ENCODE results near the gene COL2A1.

Gene COL2A1

DNA sequence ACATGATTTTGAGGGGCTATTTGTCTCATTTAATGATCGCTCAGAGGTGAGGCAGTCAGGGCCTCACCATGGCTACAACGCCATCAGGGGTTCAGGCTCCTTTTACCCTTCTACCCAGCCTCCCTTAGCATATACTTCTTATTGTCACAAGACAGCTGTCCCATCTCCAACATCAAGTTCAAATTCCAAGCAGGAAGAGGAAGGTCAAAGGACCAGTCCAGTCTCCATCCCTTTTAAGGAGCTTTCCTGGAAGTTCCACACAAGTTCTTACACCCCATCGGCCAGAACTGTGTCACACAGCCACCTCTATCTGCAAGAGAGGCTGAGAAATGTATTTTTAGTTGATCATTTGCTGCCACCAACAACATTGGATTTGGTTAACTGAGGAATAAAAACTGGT is 49.2 kb downstream of the COL2A1 start:
- no peak for ATAC-seq
- TF ChIP-seq SNAI2 (CRISPR knock-in tag; IDR thresholded peaks at IDR 0.05) = no peak
- TF ChIP-seq POU6F1 (CRISPR knock-in tag; IDR thresholded peaks at IDR 0.05; ENCODE audit: borderline replicate concordance, low read depth) = no peak
- no peak for TF ChIP-seq ISL1 (CRISPR knock-in tag; IDR thresholded peaks at IDR 0.05)
- no peak for TF ChIP-seq OSR1 (CRISPR knock-in tag; IDR thresholded peaks at IDR 0.05)
- TF ChIP-seq TCF4 (CRISPR knock-in tag; IDR thresholded peaks at IDR 0.05; ENCODE audit: borderline replicate concordance) = no peak
- TF ChIP-seq ZFP30 (CRISPR knock-in tag; IDR thresholded peaks at IDR 0.05) = no peak
- no peak for TF ChIP-seq ZNF565 (CRISPR knock-in tag; conservative IDR thresholded peaks at IDR 0.05; ENCODE audit: low read depth)
- no peak for TF ChIP-seq BACH2 (CRISPR knock-in tag; IDR thresholded peaks at IDR 0.05; ENCODE audit: borderline replicate concordance)
- TF ChIP-seq ZNF8 (CRISPR knock-in tag; IDR thresholded peaks at IDR 0.05) = no peak

DNA sequence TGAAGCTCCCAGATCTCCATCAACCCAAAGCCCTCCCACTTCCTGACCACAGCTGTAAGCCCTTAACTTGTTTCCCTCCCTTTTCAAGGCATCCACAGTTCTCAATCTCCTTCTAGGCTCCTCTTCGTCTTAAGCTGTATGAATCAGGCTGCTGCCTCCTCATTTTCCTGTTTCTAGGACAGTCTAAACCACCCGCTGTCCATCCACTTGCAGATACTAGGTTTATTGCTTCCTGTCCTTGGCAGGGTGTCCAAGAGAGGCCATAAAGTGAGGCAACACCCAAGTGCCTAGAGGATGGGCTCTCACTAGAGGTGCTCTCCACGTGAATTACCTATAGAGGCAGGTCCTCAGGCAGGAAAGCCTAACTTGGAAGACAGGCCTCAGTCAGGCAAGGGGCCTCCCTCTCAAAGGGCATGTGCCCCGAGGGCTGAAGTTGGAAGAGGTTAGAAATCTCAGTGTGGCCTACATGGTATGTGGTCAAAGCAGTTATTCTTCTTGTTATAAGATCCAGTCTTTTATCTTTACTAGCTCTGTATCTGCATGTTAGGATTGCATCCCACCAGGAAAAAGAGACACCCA is 49.7 kb downstream of the COL2A1 start:
- TF ChIP-seq ZFP30 (CRISPR knock-in tag; IDR thresholded peaks at IDR 0.05) (no peak), ZNF565 (CRISPR knock-in tag; conservative IDR thresholded peaks at IDR 0.05; ENCODE audit: low read depth) (no peak), ZNF70 (CRISPR knock-in tag; IDR thresholded peaks at IDR 0.05) (no peak), TCF4 (CRISPR knock-in tag; IDR thresholded peaks at IDR 0.05; ENCODE audit: borderline replicate concordance) (no peak), TSHZ2 (CRISPR knock-in tag; IDR thresholded peaks at IDR 0.05) (no peak), ISL1 (CRISPR knock-in tag; IDR thresholded peaks at IDR 0.05) (no peak), ARNTL (CRISPR knock-in tag; IDR thresholded peaks at IDR 0.05; ENCODE audit: borderline replicate concordance, low read depth) (no peak), RARB (CRISPR knock-in tag; IDR thresholded peaks at IDR 0.05) (no peak), BACH2 (CRISPR knock-in tag; IDR thresholded peaks at IDR 0.05; ENCODE audit: borderline replicate concordance) (no peak), TOX (CRISPR knock-in tag; IDR thresholded peaks at IDR 0.05; ENCODE audit: borderline replicate concordance) (no peak), SNAI2 (CRISPR knock-in tag; IDR thresholded peaks at IDR 0.05) (no peak), OSR1 (CRISPR knock-in tag; IDR thresholded peaks at IDR 0.05) (no peak)
- TF ChIP-seq, protein P1, sequence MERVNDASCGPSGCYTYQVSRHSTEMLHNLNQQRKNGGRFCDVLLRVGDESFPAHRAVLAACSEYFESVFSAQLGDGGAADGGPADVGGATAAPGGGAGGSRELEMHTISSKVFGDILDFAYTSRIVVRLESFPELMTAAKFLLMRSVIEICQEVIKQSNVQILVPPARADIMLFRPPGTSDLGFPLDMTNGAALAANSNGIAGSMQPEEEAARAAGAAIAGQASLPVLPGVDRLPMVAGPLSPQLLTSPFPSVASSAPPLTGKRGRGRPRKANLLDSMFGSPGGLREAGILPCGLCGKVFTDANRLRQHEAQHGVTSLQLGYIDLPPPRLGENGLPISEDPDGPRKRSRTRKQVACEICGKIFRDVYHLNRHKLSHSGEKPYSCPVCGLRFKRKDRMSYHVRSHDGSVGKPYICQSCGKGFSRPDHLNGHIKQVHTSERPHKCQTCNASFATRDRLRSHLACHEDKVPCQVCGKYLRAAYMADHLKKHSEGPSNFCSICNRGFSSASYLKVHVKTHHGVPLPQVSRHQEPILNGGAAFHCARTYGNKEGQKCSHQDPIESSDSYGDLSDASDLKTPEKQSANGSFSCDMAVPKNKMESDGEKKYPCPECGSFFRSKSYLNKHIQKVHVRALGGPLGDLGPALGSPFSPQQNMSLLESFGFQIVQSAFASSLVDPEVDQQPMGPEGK (CRISPR knock-in tag; IDR thresholded peaks at IDR 0.05; ENCODE audit: borderline replicate concordance) = no peak
- TF ChIP-seq, protein P2, sequence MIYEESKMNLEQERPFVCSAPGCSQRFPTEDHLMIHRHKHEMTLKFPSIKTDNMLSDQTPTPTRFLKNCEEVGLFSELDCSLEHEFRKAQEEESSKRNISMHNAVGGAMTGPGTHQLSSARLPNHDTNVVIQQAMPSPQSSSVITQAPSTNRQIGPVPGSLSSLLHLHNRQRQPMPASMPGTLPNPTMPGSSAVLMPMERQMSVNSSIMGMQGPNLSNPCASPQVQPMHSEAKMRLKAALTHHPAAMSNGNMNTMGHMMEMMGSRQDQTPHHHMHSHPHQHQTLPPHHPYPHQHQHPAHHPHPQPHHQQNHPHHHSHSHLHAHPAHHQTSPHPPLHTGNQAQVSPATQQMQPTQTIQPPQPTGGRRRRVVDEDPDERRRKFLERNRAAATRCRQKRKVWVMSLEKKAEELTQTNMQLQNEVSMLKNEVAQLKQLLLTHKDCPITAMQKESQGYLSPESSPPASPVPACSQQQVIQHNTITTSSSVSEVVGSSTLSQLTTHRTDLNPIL (CRISPR knock-in tag; IDR thresholded peaks at IDR 0.05; ENCODE audit: low read depth) = no peak
- TF ChIP-seq, protein P3, sequence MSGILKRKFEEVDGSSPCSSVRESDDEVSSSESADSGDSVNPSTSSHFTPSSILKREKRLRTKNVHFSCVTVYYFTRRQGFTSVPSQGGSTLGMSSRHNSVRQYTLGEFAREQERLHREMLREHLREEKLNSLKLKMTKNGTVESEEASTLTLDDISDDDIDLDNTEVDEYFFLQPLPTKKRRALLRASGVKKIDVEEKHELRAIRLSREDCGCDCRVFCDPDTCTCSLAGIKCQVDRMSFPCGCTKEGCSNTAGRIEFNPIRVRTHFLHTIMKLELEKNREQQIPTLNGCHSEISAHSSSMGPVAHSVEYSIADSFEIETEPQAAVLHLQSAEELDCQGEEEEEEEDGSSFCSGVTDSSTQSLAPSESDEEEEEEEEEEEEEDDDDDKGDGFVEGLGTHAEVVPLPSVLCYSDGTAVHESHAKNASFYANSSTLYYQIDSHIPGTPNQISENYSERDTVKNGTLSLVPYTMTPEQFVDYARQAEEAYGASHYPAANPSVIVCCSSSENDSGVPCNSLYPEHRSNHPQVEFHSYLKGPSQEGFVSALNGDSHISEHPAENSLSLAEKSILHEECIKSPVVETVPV (CRISPR knock-in tag; IDR thresholded peaks at IDR 0.05) = no peak
- ATAC-seq = no peak

DNA sequence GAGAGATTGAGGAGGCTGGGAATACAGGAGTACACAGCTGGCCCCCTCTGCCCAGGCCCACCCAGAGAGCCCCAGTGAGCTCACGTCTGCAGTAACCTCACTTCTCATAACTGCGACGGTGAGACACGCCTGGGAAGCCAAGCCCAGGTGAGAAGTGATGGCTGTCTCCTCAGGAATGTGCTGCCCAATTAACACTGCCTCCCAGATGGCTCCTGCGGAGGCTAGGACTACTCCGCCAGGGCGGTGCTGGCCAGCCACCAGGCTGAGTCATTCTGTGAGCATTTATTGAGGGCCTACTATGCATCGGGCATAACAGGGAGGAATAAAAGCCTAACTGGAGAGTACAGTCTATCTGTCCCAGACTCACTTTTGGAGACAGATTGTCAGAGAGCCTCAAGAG is 50.2 kb downstream of the COL2A1 start:
- TF ChIP-seq ZFP30 (CRISPR knock-in tag; IDR thresholded peaks at IDR 0.05) = no peak
- TF ChIP-seq RARB (CRISPR knock-in tag; IDR thresholded peaks at IDR 0.05) = no peak
- TF ChIP-seq ARNTL (CRISPR knock-in tag; IDR thresholded peaks at IDR 0.05; ENCODE audit: borderline replicate concordance, low read depth) = no peak
- TF ChIP-seq OSR1 (CRISPR knock-in tag; IDR thresholded peaks at IDR 0.05) = no peak
- TF ChIP-seq PPARA (CRISPR knock-in tag; IDR thresholded peaks at IDR 0.05; ENCODE audit: borderline replicate concordance) = no peak
- no peak for TF ChIP-seq ZNF565 (CRISPR knock-in tag; conservative IDR thresholded peaks at IDR 0.05; ENCODE audit: low read depth)
- no peak for TF ChIP-seq CSDC2 (CRISPR knock-in tag; IDR thresholded peaks at IDR 0.05)
- no peak for TF ChIP-seq TSHZ2 (CRISPR knock-in tag; IDR thresholded peaks at IDR 0.05)
- no peak for TF ChIP-seq SNAI2 (CRISPR knock-in tag; IDR thresholded peaks at IDR 0.05)
- no peak for ATAC-seq
